SJSA1 (cell line): Measurements from ENCODE around the gene KRT80. TPM values are rescaled to one million over a fixed set of nuclear protein-coding genes. Genes with fewer than 3 reads are reported as not detected.

ENCODE experiments used
- DNase-seq, 2 experiments: peaks; one replicate each; pipeline ENCODE4 v3.0.0-alpha.2; 2015 to 2020; ENCODE audit warnings: low spot score in 2 of 2, low read depth in 1 of 2
- H3K27ac ChIP-seq: fragments of 250-450 bp; sonication (Bioruptor Pico); 2 replicates; pipeline ENCODE4 v1.5.1; 2020; ENCODE audit warnings: mild to moderate bottlenecking, moderate library complexity
- H3K27me3 ChIP-seq: fragments of 250-450 bp; sonication (Bioruptor Pico); replicated peaks from 2 replicates; pipeline ENCODE4 v1.5.1; 2020; ENCODE audit warnings: mild to moderate bottlenecking, moderate library complexity
- H3K36me3 ChIP-seq: fragments of 250-450 bp; sonication (Bioruptor Pico); 2 replicates; pipeline ENCODE4 v1.5.1; 2020; ENCODE audit warnings: mild to moderate bottlenecking
- H3K4me1 ChIP-seq: fragments of 250-450 bp; sonication (Bioruptor Pico); replicated peaks from 2 replicates; pipeline ENCODE4 v1.6.1; 2021; ENCODE audit warnings: mild to moderate bottlenecking
- H3K4me3 ChIP-seq: fragments of 250-450 bp; sonication (Bioruptor Pico); 2 replicates; pipeline ENCODE4 v1.5.1; 2020; ENCODE audit warnings: mild to moderate bottlenecking
- H3K9me3 ChIP-seq: fragments of 250-450 bp; sonication (Bioruptor Pico); replicated peaks from 2 replicates; pipeline ENCODE4 v1.5.1; 2020; ENCODE audit warnings: mild to moderate bottlenecking
- total RNA-seq: library from RNA; depleted of rRNA; stranded (reverse); fragments of >200 nt; shearing (Covaris generic); gene quantifications from 2 replicates; pipeline ENCODE4 v1.2.3, GENCODE V29; 2014

KRT80 gene
- total RNA-seq, 1 experiment from 2014 or later = 4.0 TPM

DNA sequence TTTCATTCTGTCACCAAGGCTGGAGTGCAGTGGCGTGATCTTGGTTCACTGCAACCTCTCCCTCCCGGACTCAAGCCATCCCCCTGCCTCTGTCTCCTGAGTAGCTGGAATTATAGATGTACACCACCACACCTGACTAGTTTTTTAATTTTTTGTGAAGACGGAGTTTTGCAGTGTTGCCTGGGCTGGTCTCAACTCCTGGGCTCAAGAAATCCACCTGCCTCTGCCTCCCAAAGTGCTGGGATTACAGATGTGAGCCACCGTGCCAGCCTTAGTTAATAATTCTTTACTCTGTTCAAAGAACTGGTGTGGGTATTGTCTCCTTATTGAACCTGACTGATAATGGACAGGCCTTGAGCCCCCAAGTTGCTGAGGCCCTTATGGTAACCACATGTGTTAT, 30.9 kb upstream of the KRT80 start:
- H3K4me3 ChIP-seq = no peak overlapping the region
- no peaks in the 10 kb centered on the region for H3K27me3 ChIP-seq
- DNase-seq = no peak
- peaks cover 18% of the 10 kb centered on the region for H3K4me1 ChIP-seq
- no peak overlapping the region for H3K27ac ChIP-seq
- no peaks in the 10 kb centered on the region for H3K36me3 ChIP-seq
- H3K9me3 ChIP-seq = 0 out of 2 replicates have a peak, but pooled peaks cover 3% of the 10 kb centered on the region

DNA sequence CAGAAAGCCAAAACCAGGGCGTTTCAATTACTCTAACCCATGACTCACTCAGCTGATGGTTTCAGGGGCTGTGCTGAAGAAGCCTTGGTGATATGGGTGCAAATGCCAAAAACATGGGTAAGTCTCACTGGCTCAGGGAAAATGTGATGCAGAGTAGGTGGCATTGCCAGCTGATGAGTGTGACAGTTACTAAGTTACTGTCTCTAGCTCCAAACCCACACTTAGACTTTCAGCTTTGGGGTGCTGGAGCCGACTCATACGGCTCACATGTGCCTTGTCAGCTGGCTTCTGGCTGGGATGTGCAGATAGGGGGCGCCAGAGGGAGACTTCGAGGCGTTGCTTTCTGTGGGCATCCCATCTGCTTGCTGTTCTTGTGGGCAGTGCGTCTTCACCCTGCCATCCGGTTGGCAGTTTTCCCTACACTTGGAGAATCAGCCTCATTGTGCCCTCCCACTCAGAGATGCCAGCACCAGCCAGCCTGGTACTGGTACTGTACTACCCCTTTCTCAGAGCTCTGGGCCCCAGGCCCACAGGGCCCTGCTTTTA, 30.2 kb upstream of the KRT80 start:
- H3K27ac ChIP-seq = no peak overlapping the region
- 0 out of 2 replicates have a peak, but pooled peaks cover 3% of the 10 kb centered on the region for H3K9me3 ChIP-seq
- peaks cover 18% of the 10 kb centered on the region for H3K4me1 ChIP-seq
- H3K36me3 ChIP-seq = no peaks in the 10 kb centered on the region
- no peaks in the 10 kb centered on the region for H3K27me3 ChIP-seq
- DNase-seq = peak; percentile 32 to 60
- H3K4me3 ChIP-seq = no peak overlapping the region

DNA sequence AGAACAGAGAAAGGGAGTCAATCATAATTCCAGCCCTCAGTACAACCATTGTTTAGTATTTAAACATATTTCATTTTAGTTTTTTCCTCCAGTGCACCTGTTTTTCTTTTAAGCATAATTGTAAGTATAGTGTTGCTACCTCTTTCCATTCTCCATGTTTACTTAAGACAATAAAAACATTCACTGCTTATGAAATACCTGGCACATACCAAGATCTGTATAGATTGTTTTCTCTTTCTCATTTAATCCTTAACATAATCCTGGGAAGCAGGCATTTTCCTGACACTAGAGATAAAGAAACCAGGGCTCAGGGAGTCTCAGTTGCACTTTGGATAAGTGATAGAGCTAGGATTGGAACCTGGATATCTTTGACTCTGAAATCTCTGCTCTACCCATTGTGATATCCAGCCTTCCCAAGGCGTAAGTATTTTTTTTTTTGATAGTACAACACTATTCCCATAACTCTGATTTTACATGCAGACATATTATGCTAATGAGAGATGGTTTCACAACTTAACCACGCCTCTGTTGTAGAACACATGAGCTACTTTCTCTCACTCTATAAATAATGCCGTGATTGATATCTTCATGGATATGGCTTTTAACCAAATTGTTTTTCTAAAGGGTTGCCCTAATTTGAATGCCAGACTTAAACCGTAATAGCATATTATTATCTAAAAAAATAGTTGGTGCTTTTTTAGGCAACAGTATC, 29.4 kb upstream of the KRT80 start:
- DNase-seq = no peak
- Histone ChIP-seq H3K4me1 (peaks cover 21% of the 10 kb centered on the region), H3K36me3 (no peaks in the 10 kb centered on the region)

DNA sequence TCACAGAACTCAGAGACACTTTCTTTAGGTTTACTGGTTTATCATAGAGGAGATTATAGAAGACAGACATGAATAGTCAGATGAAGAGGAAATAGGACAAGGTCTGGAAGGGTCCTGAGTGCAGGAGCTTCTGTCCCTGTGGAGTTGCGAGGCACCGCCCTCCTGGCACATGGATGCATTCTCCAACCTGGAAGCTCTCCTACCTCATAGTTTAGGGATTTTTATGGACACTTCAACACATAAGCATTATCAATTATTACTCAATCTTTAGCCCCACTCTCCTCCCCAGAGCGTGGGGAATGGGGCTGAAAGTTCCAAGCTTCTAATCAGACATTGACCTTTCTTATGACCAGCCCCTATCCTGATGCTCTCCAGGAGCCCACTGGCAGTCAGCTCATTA, 28.7 kb upstream of the KRT80 start:
- Histone ChIP-seq H3K4me1 (peaks cover 28% of the 10 kb centered on the region), H3K4me3 (no peak overlapping the region), H3K36me3 (no peaks in the 10 kb centered on the region), H3K27ac (no peak overlapping the region), H3K27me3 (no peaks in the 10 kb centered on the region), H3K9me3 (0 out of 2 replicates have a peak, but pooled peaks cover 3% of the 10 kb centered on the region)
- DNase-seq = no peak

More for the DNA sequence above, 29.4 kb upstream of the KRT80 start:
- H3K9me3 ChIP-seq = 0 out of 2 replicates have a peak, but pooled peaks cover 3% of the 10 kb centered on the region
- no peaks in the 10 kb centered on the region for H3K27me3 ChIP-seq
- H3K4me3 ChIP-seq = no peak overlapping the region
- no peak overlapping the region for H3K27ac ChIP-seq

DNA sequence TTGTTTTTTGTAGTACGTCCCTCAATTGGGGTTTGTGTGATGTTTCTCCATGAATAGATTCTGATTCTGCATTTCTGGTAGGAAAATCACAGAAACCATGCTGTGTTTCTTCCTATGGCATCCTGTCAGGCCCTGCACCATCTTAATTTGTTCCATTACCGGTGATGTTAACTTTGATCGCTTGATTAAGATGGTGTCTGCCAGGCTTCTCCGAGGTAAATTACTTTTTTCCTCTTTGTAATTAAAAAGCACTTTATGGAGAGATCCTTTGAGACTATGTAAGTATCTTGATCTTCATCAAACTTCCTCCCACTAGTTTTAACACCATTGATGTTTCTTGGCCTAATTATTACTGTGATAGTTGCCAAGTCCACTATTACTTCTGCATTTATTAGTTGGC, 26.2 kb upstream of the KRT80 start:
- H3K27ac ChIP-seq = no peak overlapping the region
- H3K4me1 ChIP-seq = peaks cover 33% of the 10 kb centered on the region
- H3K9me3 ChIP-seq = no peaks in the 10 kb centered on the region
- no peaks in the 10 kb centered on the region for H3K36me3 ChIP-seq
- no peak for DNase-seq
- H3K27me3 ChIP-seq = no peaks in the 10 kb centered on the region
- H3K4me3 ChIP-seq = no peak overlapping the region

DNA sequence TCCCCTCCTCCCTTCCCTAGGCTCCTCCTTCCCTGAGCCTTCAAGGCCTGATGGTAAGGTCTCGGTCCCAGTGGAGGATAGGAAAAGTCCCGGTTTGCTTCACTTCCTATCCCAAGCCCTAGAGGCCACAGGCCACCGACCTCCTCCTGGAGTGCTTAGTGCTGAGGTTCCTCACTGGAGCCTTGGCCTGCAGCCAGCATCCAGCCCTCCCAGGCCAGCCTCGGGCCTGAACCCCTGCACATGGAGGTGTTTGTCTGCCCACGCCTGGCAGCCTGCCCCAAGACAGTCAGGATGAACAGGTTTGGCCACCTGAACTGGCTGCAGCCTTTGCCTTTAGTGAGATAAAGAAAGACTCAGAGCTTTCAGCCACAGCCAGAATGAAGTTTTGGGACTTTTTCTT, 25.4 kb upstream of the KRT80 start:
- no peak overlapping the region for H3K27ac ChIP-seq
- no peak overlapping the region for H3K4me3 ChIP-seq
- H3K4me1 ChIP-seq = peaks cover 31% of the 10 kb centered on the region
- no peaks in the 10 kb centered on the region for H3K27me3 ChIP-seq
- no peaks in the 10 kb centered on the region for H3K9me3 ChIP-seq
- DNase-seq = no peak
- H3K36me3 ChIP-seq = no peaks in the 10 kb centered on the region

DNA sequence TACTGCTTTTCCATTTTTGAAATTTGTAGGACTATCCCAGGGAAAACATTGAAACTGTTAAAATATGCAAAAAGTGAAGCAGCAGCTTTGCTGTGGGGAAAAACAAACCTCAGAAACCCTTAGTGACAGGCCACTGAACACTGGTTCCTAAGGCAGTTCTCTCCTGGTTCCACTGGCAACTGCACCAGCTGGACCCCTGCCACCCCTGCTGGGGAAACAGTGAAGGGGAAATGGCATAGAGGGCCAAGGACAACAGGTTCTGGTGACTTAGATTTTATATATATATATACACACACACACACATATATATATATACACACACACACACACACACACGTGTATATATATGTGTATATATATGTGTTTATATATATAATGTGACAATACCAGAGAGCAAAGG, 25.0 kb upstream of the KRT80 start:
- H3K4me1 ChIP-seq = peaks cover 27% of the 10 kb centered on the region
- H3K36me3 ChIP-seq = no peaks in the 10 kb centered on the region
- no peak overlapping the region for H3K27ac ChIP-seq
- no peak overlapping the region for H3K4me3 ChIP-seq
- H3K27me3 ChIP-seq = no peaks in the 10 kb centered on the region
- no peaks in the 10 kb centered on the region for H3K9me3 ChIP-seq
- DNase-seq = no peak

DNA sequence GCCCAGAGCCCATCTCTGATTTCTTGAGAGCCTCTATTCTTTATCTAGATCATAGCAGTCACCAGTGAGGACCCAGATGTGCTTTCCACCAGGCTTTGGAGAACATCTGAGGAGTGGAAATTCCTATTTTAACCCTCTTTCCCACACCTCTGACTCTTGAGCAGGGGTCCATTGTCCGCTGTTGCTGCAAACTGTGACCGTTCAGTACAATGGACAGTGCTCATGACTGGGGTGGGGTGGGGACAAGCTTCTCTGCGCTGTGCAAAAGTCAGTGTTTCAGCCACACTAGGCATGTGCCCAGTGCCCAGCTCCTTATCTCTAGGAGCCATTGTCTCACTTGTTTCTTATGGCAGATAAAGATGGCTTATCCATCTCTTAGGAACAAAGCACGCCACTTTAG, 24.3 kb upstream of the KRT80 start:
- Histone ChIP-seq H3K4me1 (peaks cover 26% of the 10 kb centered on the region), H3K4me3 (no peak overlapping the region), H3K36me3 (no peaks in the 10 kb centered on the region), H3K27ac (0 out of 2 replicates have a peak overlapping the region, but pooled peaks have one; percentile 19), H3K27me3 (no peaks in the 10 kb centered on the region), H3K9me3 (no peaks in the 10 kb centered on the region)
- DNase-seq = no peak

DNA sequence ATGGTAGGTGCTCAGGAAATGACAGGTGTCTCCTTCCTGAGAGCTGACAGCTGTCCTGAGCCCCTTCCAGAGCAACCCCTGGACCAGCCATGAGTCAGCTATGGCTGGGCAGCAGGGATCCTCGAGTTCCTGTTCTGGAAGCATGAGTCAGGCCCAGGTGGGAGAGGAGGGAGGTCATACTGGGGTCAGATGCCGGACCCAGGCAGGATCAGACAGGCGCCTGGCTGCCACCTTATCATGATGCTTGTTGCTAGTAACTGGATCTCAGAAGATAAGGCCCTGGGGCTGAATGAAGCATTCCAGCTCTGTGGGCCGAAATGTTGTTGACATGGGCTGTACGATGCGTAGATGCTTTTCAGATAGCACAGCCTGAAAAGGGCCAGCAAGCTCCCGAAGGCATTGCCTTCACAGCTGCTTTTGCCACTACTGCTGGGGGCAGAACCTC, 23.8 kb upstream of the KRT80 start:
- peak; percentile 38 to 65 for DNase-seq
- Histone ChIP-seq H3K4me1 (peaks cover 28% of the 10 kb centered on the region), H3K9me3 (no peaks in the 10 kb centered on the region), H3K27ac (0 out of 2 replicates have a peak overlapping the region, but pooled peaks have one; percentile 19), H3K4me3 (no peak overlapping the region), H3K27me3 (no peaks in the 10 kb centered on the region), H3K36me3 (no peaks in the 10 kb centered on the region)

DNA sequence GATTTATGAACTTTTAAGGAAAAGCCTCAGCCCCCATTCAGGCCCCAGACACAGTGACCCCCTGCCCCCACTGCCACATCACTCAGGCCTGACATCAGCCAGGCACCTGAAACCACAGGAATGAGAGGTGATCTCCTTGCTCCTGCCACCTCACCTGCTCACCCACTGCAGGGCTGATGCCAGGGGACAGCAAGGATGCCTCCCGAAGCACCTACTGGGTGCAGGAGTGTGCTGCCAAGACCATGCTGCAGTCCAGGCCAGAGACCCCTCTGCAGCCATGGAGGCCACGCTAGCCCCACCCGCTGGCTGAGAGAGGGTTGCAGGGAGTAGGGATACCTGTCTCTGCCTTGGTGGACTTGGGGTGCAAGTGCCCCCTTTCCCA, 22.6 kb upstream of the KRT80 start:
- no peak for DNase-seq
- H3K36me3 ChIP-seq = no peaks in the 10 kb centered on the region
- no peaks in the 10 kb centered on the region for H3K9me3 ChIP-seq

DNA sequence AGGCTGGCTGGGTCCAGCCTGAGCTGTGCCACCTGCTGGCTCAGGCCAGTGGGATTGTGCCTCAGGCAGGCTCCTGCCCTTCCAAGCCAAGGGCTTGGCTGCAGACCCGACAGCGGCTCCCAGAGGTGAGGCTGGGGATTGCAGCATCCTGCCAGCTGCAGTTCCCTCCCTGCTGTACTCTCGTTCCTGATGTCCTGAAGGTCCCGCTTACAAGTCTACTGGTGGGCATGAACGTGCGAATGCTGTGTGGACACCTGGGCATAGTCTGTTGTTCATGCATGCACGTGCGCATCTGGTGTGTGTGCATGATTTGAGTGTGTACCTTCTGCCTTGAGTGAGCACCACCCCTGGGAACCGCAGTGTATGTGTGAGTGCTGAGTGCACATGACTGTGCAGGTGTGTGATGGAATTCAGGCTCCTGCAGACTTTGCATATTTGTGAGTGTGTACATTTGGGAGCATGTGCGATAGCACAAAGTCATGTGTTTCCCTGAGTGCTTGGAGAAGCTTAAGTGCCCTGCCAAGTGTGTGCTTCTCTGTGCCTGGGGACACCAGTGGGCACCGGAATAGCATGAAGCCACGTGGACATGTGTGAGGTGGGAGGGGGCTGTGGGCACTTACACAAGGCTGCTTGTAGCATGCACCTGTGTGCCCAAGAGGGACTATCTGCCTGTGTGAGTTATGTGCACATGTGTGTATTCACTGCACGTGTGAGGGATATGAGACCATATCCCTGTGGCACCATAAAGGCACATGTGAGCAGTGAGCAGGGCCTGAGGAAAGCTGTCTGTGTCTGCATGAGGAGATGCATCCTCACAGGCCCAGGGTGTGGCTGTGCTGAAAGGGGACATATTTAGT, 22.0 kb upstream of the KRT80 start:
- Histone ChIP-seq H3K9me3 (no peaks in the 10 kb centered on the region), H3K4me1 (peaks cover 39% of the 10 kb centered on the region), H3K27me3 (no peaks in the 10 kb centered on the region), H3K27ac (no peak overlapping the region), H3K4me3 (no peak overlapping the region), H3K36me3 (no peaks in the 10 kb centered on the region)
- DNase-seq = peak; percentile 71 to 87

More for the DNA sequence above, 22.6 kb upstream of the KRT80 start:
- H3K27ac ChIP-seq = no peak overlapping the region
- H3K4me1 ChIP-seq = peaks cover 36% of the 10 kb centered on the region
- H3K4me3 ChIP-seq = no peak overlapping the region
- H3K27me3 ChIP-seq = no peaks in the 10 kb centered on the region

DNA sequence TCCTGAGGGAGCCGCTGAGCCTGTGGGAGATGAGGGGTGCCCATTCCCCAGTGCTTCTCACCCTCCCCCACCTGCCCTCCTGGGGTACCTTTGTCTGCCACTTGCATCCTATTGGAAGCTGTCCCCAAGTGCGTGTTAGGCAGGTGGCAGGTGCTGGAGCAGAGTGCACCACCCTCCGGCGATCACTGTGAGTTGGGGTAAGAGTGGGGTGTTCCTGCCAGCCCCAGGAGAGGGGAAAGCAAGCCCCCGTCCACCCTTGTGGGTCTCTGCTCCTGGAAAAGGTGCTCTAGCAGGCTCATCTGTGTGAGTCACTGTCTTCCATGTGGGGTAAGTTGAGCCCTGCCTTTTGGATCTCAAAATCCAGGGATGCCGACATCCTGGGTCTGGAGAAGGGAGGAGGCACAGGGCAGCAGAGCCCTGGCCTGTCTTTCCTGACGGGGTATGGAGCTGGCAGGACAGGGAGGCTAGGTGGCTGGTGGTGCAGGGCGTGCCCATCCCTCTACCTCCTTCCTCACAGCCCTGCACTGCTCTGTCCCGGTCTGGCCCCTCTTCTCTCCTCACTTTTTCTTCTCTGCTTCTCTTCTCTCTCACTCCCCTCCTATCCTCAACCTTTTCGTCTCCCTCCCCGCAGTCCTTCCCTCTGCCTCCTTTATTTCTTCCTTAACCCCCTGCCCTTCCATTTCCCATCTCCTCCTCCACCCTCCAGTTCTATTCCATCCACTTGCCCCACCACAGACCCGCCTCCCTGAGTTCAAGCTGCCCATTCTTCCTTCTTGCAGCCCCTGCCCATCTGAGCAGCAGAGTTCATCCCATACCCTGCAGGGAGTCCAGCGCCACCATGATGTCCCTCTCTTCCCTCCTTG, 21.1 kb upstream of the KRT80 start:
- Histone ChIP-seq H3K27me3 (no peaks in the 10 kb centered on the region), H3K27ac (no peak overlapping the region), H3K4me1 (peaks cover 47% of the 10 kb centered on the region), H3K4me3 (no peak overlapping the region), H3K36me3 (no peaks in the 10 kb centered on the region), H3K9me3 (no peaks in the 10 kb centered on the region)
- no peak for DNase-seq
